ENCODE measurements around the gene RAB18. TPM values are rescaled to one million over a fixed set of nuclear protein-coding genes. Genes with fewer than 3 reads are reported as not detected.

RAB18 gene
- total and polyA plus RNA-seq, 9 of the 15 experiments (the other 6 are each of a cell fraction or from before 2014, with no cell fraction given) = 10.5 to 46.3 (median 32.5) TPM

GRCh38 chr10:27558612-27559020, 54.5 kb downstream of the RAB18 start:
- peak; percentile 27 to 78 (median 46) for DNase-seq (ENCODE audit: extremely low read depth in 1 of 4, low spot score in 3 of 4)
- in situ Hi-C loops (cut with MboI) (loop anchor here (10.0 to 25.0 kb wide), 3 partner anchors 96 to 826 kb away; no protein-coding TSS in a partner anchor), intact Hi-C loops (cut with micrococcal nuclease) (loop anchor here (1.0 to 5.0 kb wide), 5 partner anchors 98 to 824 kb away; no protein-coding TSS in a partner anchor)
- no peaks in the 10 kb centered on the region for H3K4me1 ChIP-seq (replicated peaks in 1 of 2; ENCODE audit: control insufficient read depth in 2 of 2, insufficient read depth in 2 of 2, low read length in 2 of 2)
- no peaks in the 10 kb centered on the region for H3K79me2 ChIP-seq (ENCODE audit: control insufficient read depth, insufficient read depth, low read length)
- no peaks in the 10 kb centered on the region for H3K9me3 ChIP-seq (replicated peaks; ENCODE audit: control insufficient read depth, insufficient read depth, low read depth, low read length)
- no peak overlapping the region for H3K9ac ChIP-seq (ENCODE audit: insufficient read depth in 1 of 2, low read depth in 2 of 2, low read length in 2 of 2)
- FAIRE-seq = peak; percentile 91
- H3K27ac ChIP-seq (ENCODE audit: extremely low read depth, low read depth, low read length) = no peak overlapping the region
- 0% methylated on average over 3 of the region's 3 CpGs for WGBS (ENCODE audit: insufficient coverage, low coverage, missing lambda C conversion rate)
- no peaks in the 10 kb centered on the region; a peak in 1 of 5 replicates for H3K27me3 ChIP-seq (ENCODE audit: control insufficient read depth in 2 of 2, insufficient read depth in 2 of 2, low read length in 2 of 2)
- no peak overlapping the region for H2AFZ ChIP-seq (ENCODE audit: low read depth, low read length)
- H3K4me2 ChIP-seq (ENCODE audit: insufficient read depth, low read length) = no peak overlapping the region
- H4K20me1 ChIP-seq (replicated peaks; ENCODE audit: control insufficient read depth, insufficient read depth, low read length) = no peaks in the 10 kb centered on the region
- POLR2A ChIA-PET = interaction anchor here (0.5 kb wide), 1 partner anchor 182 kb away, joined by 3 read pairs; no protein-coding TSS in a partner anchor
- no peak overlapping the region for H3K4me3 ChIP-seq
- CTCF ChIA-PET (ENCODE audit: low intra/inter-chr PET ratio) = interaction anchor here (0.6 to 2.1 kb wide), 3 partner anchors 86 to 682 kb away, joined by 3 to 11 read pairs (median 4); no protein-coding TSS in a partner anchor
- peak; percentile 94 for ATAC-seq
- no peaks in the 10 kb centered on the region for H3K9me1 ChIP-seq (ENCODE audit: control insufficient read depth, insufficient read depth, low read length)
- H3K36me3 ChIP-seq (ENCODE audit: control insufficient read depth, insufficient read depth, low read length) = no peaks in the 10 kb centered on the region
- BruUV-seq (replicated peaks) = no TSS peak
- peak; percentile 47; the same call in 1 of the 2 replicates for TF ChIP-seq TCF7 (IDR thresholded peaks at IDR 0.05; ENCODE audit: borderline replicate concordance)
- TF ChIP-seq SP2 (IDR thresholded peaks at IDR 0.05; ENCODE audit: extremely low read depth, low read depth, low read length, poor library complexity, severe bottlenecking) = no peak
- TF ChIP-seq ELF4 (CRISPR knock-in tag; IDR thresholded peaks at IDR 0.05) = no peak
- TF ChIP-seq PHB2 (IDR thresholded peaks at IDR 0.05; ENCODE audit: low read depth) = no peak
- TF ChIP-seq MAFF (IDR thresholded peaks at IDR 0.05; ENCODE audit: low read length) = no peak
- peak; percentile 62 for TF ChIP-seq SMC3 (conservative IDR thresholded peaks at IDR 0.05; ENCODE audit: insufficient read depth, low read depth, low read length)
- 0 out of 2 replicates have a peak, but pooled peaks have one; percentile 18 for TF ChIP-seq CXXC5 (CRISPR knock-in tag; IDR thresholded peaks at IDR 0.05)
- TF ChIP-seq CTCF (IDR thresholded peaks at IDR 0.05 in 2 of 3, conservative IDR thresholded peaks at IDR 0.05 in 1 of 3; ENCODE audit: insufficient read depth in 2 of 3, low read depth in 1 of 3, low read length in 3 of 3) = peak; percentile 74 to 85 (median 75)
- TF ChIP-seq REST (IDR thresholded peaks at IDR 0.05; ENCODE audit: borderline replicate concordance) = peak; percentile 81
- no peak for TF ChIP-seq REST (CRISPR knock-in tag; IDR thresholded peaks at IDR 0.05; ENCODE audit: low read depth)
- no peak for TF ChIP-seq SIN3B (IDR thresholded peaks at IDR 0.05; ENCODE audit: low read depth)
- no peak for TF ChIP-seq SRSF1 (IDR thresholded peaks at IDR 0.05; ENCODE audit: low read depth, low read length)
- no peak for TF ChIP-seq POLR3G (IDR thresholded peaks at IDR 0.05; ENCODE audit: extremely low read depth, insufficient read length, insufficient replicate concordance)
- TF ChIP-seq HMG20B (CRISPR knock-in tag; IDR thresholded peaks at IDR 0.05) = no peak

Measured in K562 (cell line).